ENCODE data around the gene AKAP9. TPM values are rescaled to one million over a fixed set of nuclear protein-coding genes. Genes with fewer than 3 reads are reported as not detected.

AKAP9 gene
- total RNA-seq, 6 experiments from 2014 or later, result 30.9 to 63.7 (median 40.5) TPM

- intact Hi-C loops (cut with DNase I), result no loop called here
- DNase-seq (no peak), ATAC-seq (peak in 2 of 4 donors; percentile 31 to 42)
- H3K4me1 ChIP-seq, result peaks cover 0 to 40% (median 1%) of the 10 kb centered on the region in 4 donors
- 0% methylated on average over 1 of the region's 1 CpG for WGBS (ENCODE audit: insufficient coverage, low coverage, low lambda C conversion rate, missing lambda C conversion rate)
- no peak overlapping the region for H3K4me3 ChIP-seq
- peaks cover 0 to 8% (median 2%) of the 10 kb centered on the region in 4 donors for H3K36me3 ChIP-seq
- TF ChIP-seq POLR2A (IDR thresholded peaks at IDR 0.05) (no peak), CTCF (IDR thresholded peaks at IDR 0.05) (no peak)
- peak overlapping the region in 1 of 3 donors; percentile 15 for H3K27ac ChIP-seq
- no peaks in the 10 kb centered on the region for H3K9me3 ChIP-seq
- H3K27me3 ChIP-seq, result no peaks in the 10 kb centered on the region
These were observed 115.6 kb downstream of the AKAP9 start for GRCh38 chr7:92056286-92056685.

- peak; percentile 69 to 73 (median 71) for ATAC-seq
- Histone ChIP-seq H3K9me3 (no peaks in the 10 kb centered on the region), H3K4me3 (no peak overlapping the region), H3K36me3 (peaks cover 0 to 7% (median 2%) of the 10 kb centered on the region in 4 donors), H3K27me3 (no peaks in the 10 kb centered on the region), H3K27ac (peak overlapping the region in 1 of 3 donors; percentile 15), H3K4me1 (peaks cover 0 to 40% (median 1%) of the 10 kb centered on the region in 4 donors)
- TF ChIP-seq CTCF (IDR thresholded peaks at IDR 0.05) (no peak), POLR2A (IDR thresholded peaks at IDR 0.05) (no peak)
- WGBS (ENCODE audit: insufficient coverage, low coverage, low lambda C conversion rate, missing lambda C conversion rate), result 31% methylated on average over 2 of the region's 2 CpGs
- intact Hi-C loops (cut with DNase I), result no loop called here
- no peak for DNase-seq
These were observed 116.7 kb downstream of the AKAP9 start for GRCh38 chr7:92057375-92057774.

GRCh38 chr7:92058040-92058439 is 117.4 kb downstream of the AKAP9 start:
- intact Hi-C loops (cut with DNase I), result no loop called here
- 54% methylated on average over 5 of the region's 5 CpGs for WGBS (ENCODE audit: insufficient coverage, low coverage, low lambda C conversion rate, missing lambda C conversion rate)
- H3K27ac ChIP-seq, result no peak overlapping the region
- H3K9me3 ChIP-seq, result no peaks in the 10 kb centered on the region
- peaks cover 0 to 40% (median 1%) of the 10 kb centered on the region in 4 donors for H3K4me1 ChIP-seq
- ATAC-seq, result peak in 1 of 4 donors; percentile 15
- DNase-seq, result no peak
- no peak overlapping the region for H3K4me3 ChIP-seq
- H3K36me3 ChIP-seq, result peaks cover 0 to under 1% (median 0%) of the 10 kb centered on the region in 4 donors
- no peaks in the 10 kb centered on the region for H3K27me3 ChIP-seq
- no peak for TF ChIP-seq POLR2A (IDR thresholded peaks at IDR 0.05)
- no peak for TF ChIP-seq CTCF (IDR thresholded peaks at IDR 0.05)

- Histone ChIP-seq H3K4me3 (no peak overlapping the region), H3K9me3 (no peaks in the 10 kb centered on the region), H3K27me3 (no peaks in the 10 kb centered on the region), H3K36me3 (no peaks in the 10 kb centered on the region), H3K4me1 (peaks cover 0 to 47% (median 3%) of the 10 kb centered on the region in 4 donors), H3K27ac (no peak overlapping the region)
- TF ChIP-seq POLR2A (IDR thresholded peaks at IDR 0.05) (no peak), CTCF (IDR thresholded peaks at IDR 0.05) (no peak)
- WGBS (ENCODE audit: insufficient coverage, low coverage, low lambda C conversion rate, missing lambda C conversion rate), result 31% methylated on average over 2 of the region's 2 CpGs
- DNase-seq (no peak), ATAC-seq (peak in 2 of 4 donors; percentile 26 to 42)
- intact Hi-C loops (cut with DNase I), result no loop called here
These were observed 118.2 kb downstream of the AKAP9 start for GRCh38 chr7:92058899-92059298.
